Spleen (tissue), 11 donors: ENCODE results near the gene EDIL3. TPM values are rescaled to one million over a fixed set of nuclear protein-coding genes. Genes with fewer than 3 reads are reported as not detected.

Source experiments
- DNase-seq: peaks from one replicate; pipeline ENCODE4 v3.0.0-alpha.2; 2020
- H3K27ac ChIP-seq, 8 donors: fragments of 200-600 bp; sonication (generic) in 7 of 8; 1 replicate in 4 of 8; 2 replicates in 4 of 8; pipeline versions ENCODE4 v1.5.0 to v1.8.0; 2016 to 2021; ENCODE audit warnings: inconsistent platforms in 4 of 8, mild to moderate bottlenecking in 4 of 8, moderate library complexity in 1 of 8
- H3K27me3 ChIP-seq, 7 donors: fragments of 200-600 bp; sonication (generic) in 6 of 7; replicated peaks in 1 of 7; 1 replicate in 4 of 7; 2 replicates in 3 of 7; pipeline versions ENCODE4 v1.5.0 to v1.8.0; 2016 to 2021; ENCODE audit warnings: inconsistent platforms in 3 of 7, mild to moderate bottlenecking in 1 of 7
- H3K36me3 ChIP-seq, 6 donors: fragments of 200-600 bp; sonication (generic) in 5 of 6; 1 replicate in 4 of 6; 2 replicates in 2 of 6; pipeline versions ENCODE4 v1.5.0 to v1.8.0; 2016 to 2021; ENCODE audit warnings: inconsistent platforms in 2 of 6
- H3K4me1 ChIP-seq, 6 donors: fragments of 200-600 bp; sonication (generic) in 5 of 6; 1 replicate in 3 of 6; 2 replicates in 3 of 6; pipeline versions ENCODE4 v1.5.0 to v1.8.0; 2016 to 2021; ENCODE audit warnings: inconsistent platforms in 3 of 6
- H3K4me3 ChIP-seq, 8 donors: fragments of 200-600 bp; sonication (generic) in 7 of 8; 1 replicate in 4 of 8; 2 replicates in 4 of 8; pipeline versions ENCODE4 v1.5.0 to v1.8.0; 2016 to 2021; ENCODE audit warnings: inconsistent platforms in 4 of 8, mild to moderate bottlenecking in 4 of 8, moderate library complexity in 2 of 8
- H3K9me3 ChIP-seq, 8 donors: fragments of 200-600 bp; sonication (generic) in 7 of 8; 1 replicate in 4 of 8; 2 replicates in 4 of 8; pipeline versions ENCODE4 v1.5.0 to v1.8.0; 2016 to 2021; ENCODE audit warnings: inconsistent platforms in 4 of 8
- CTCF ChIP-seq, 11 experiments: fragments of 200-600 bp in 7 of 11; fragments of 450-650 bp in 4 of 11; sonication (generic) in 4 of 11; IDR thresholded peaks in 8 of 11; conservative IDR thresholded peaks in 3 of 11; 1 replicate in 7 of 11; 2 replicates in 4 of 11; pipeline versions ENCODE4 v1.4.0 to v1.8.0; 2016 to 2021; ENCODE audit warnings: antibody characterized with exemption in 11 of 11, inconsistent platforms in 4 of 11, mild to moderate bottlenecking in 1 of 11
- POLR2A ChIP-seq, 3 donors: fragments of 450-650 bp; IDR thresholded peaks; one replicate each; pipeline ENCODE4 v1.5.1; 2017; ENCODE audit warnings: antibody characterized with exemption in 3 of 3, mild to moderate bottlenecking in 1 of 3
- POLR2AphosphoS5 ChIP-seq, 3 donors: sonication (generic); formaldehyde crosslinking; IDR thresholded peaks; one replicate each; pipeline ENCODE4 v1.5.1; 2017; ENCODE audit warnings: antibody characterized with exemption in 3 of 3
- WGBS, 5 donors: extraction: QIAGEN DNeasy Blood & Tissue Kit in 3 of 5; methylation state at CpG; one replicate each; pipeline versions ENCODE4 v1.1.5 to v1.1.7; 2013 to 2018; 5-methylcytosine and 5-hydroxymethylcytosine counted together
- intact Hi-C: fragments of 100-400 bp; cut with DNase I; formaldehyde crosslinking; loops from one replicate; pipeline ENCODE4 v1.15.0; 2023; ENCODE audit warnings: low total_unique reads
- polyA plus RNA-seq, 3 donors: library from polyadenylated mRNA; stranded (reverse); fragments of 200-250 nt; gene quantifications; one replicate each; pipeline ENCODE4 v1.2.1, GENCODE V29; 2013
- total RNA-seq, 7 donors: library from RNA; depleted of rRNA in 3 of 7; stranded (reverse); fragments of >200 nt in 3 of 7; fragmentation: NEBNext Ultra II Directional in 4 of 7; extraction: Animal tissue kit (Norgen Biotek cat#: 25700) in 4 of 7; gene quantifications; one replicate each; pipeline versions ENCODE4 v1.1.0 to v1.2.1, GENCODE V29; 2016 to 2021
- donor health status: healthy with polysubstance abuse.
- donor health status: DM: no; HTN: no; CAD: no; lungs with moderate emphysema.
- donor health status: DM: no; HTN: no; CAD: no.
- donor health status: Bipolar disorder and iron deficiency.
- donor health status: healthy.
- donor health status: DM: no; HTN: no; CAD: no.
- donor health status: DM: yes; HTN: yes; CAD: no.

Gene EDIL3
- total and polyA plus RNA-seq, 10 donors = 0.61 to 2.9 (median 2.1) TPM

- TF ChIP-seq CTCF (IDR thresholded peaks at IDR 0.05 in 8 of 11, conservative IDR thresholded peaks at IDR 0.05 in 3 of 11) (no peak), POLR2A (IDR thresholded peaks at IDR 0.05) (no peak), POLR2AphosphoS5 (IDR thresholded peaks at IDR 0.05) (no peak)
- intact Hi-C loops = no loop called here
- no peak overlapping the region for H3K4me3 ChIP-seq
- no peak overlapping the region for H3K27ac ChIP-seq
- H3K9me3 ChIP-seq = no peaks in the 10 kb centered on the region
- no peaks in the 10 kb centered on the region for H3K36me3 ChIP-seq
- no peak for DNase-seq
- whole genome bisulfite sequencing, 5 donors = 82 to 90% (median 83%) methylated on average over 8 of the region's 8 CpGs
- no peaks in the 10 kb centered on the region for H3K4me1 ChIP-seq
- no peaks in the 10 kb centered on the region for H3K27me3 ChIP-seq
Observed at GRCh38 chr5:84285641-84286637, 98.7 kb downstream of the EDIL3 start.

GRCh38 chr5:84281383-84281782 is 103.3 kb downstream of the EDIL3 start:
- Histone ChIP-seq H3K27ac (no peak overlapping the region), H3K4me3 (no peak overlapping the region), H3K4me1 (no peaks in the 10 kb centered on the region), H3K36me3 (no peaks in the 10 kb centered on the region), H3K27me3 (no peaks in the 10 kb centered on the region), H3K9me3 (no peaks in the 10 kb centered on the region)
- intact Hi-C loops = no loop called here
- DNase-seq = no peak
- no peak for TF ChIP-seq CTCF (IDR thresholded peaks at IDR 0.05 in 8 of 11, conservative IDR thresholded peaks at IDR 0.05 in 3 of 11)
- no peak for TF ChIP-seq POLR2AphosphoS5 (IDR thresholded peaks at IDR 0.05)
- no peak for TF ChIP-seq POLR2A (IDR thresholded peaks at IDR 0.05)

DNA sequence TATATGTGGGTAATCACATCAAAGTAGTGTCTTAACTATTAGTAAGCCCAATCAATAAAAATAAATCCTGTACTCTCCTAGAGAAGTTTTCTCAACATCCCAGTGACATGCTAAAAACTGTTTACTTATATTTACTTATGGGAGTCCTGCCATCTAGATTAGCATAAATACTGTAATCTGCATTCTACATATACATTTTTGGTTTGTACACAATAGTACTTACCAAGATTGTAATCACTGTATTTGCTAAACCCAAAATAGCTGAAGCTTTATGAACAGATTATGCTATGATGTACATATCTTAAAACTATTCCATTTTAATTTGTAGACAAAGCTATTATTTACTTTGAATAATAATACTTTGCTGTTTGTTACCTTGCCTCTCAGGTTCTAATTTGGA is 105.4 kb downstream of the EDIL3 start:
- Histone ChIP-seq H3K4me1 (no peaks in the 10 kb centered on the region), H3K36me3 (no peaks in the 10 kb centered on the region), H3K9me3 (no peaks in the 10 kb centered on the region), H3K4me3 (no peak overlapping the region), H3K27ac (no peak overlapping the region), H3K27me3 (no peaks in the 10 kb centered on the region)
- no peak for TF ChIP-seq CTCF (IDR thresholded peaks at IDR 0.05 in 8 of 11, conservative IDR thresholded peaks at IDR 0.05 in 3 of 11)
- no peak for TF ChIP-seq POLR2AphosphoS5 (IDR thresholded peaks at IDR 0.05)
- TF ChIP-seq POLR2A (IDR thresholded peaks at IDR 0.05) = no peak
- no peak for DNase-seq
- intact Hi-C loops = no loop called here

DNA sequence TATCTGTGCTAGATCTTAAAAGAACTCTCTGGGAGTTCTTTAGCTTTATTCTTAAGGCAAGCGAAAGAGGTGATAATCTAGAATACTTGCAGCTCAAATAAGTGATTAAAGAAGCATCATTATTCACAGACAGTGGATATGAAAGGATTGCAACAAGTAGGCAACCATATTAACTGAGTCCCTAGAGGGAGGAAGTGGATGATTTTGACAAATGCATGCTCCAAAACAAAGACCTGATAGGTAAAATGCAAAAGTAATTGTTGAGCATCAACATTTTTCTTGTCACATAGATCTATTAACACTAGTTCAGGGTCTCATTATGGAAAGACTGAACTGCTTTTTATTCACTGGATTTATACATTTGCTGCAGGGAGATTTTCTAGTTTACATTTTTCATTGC is 109.1 kb downstream of the EDIL3 start:
- WGBS, 5 donors = 82 to 96% (median 92%) methylated on average over 1 of the region's 1 CpG
- Histone ChIP-seq H3K9me3 (no peaks in the 10 kb centered on the region), H3K4me1 (no peaks in the 10 kb centered on the region), H3K27me3 (no peaks in the 10 kb centered on the region), H3K4me3 (no peak overlapping the region), H3K36me3 (no peaks in the 10 kb centered on the region), H3K27ac (no peak overlapping the region)
- intact Hi-C loops = no loop called here
- DNase-seq = no peak
- TF ChIP-seq POLR2A (IDR thresholded peaks at IDR 0.05) = no peak
- TF ChIP-seq POLR2AphosphoS5 (IDR thresholded peaks at IDR 0.05) = no peak
- TF ChIP-seq CTCF (IDR thresholded peaks at IDR 0.05 in 8 of 11, conservative IDR thresholded peaks at IDR 0.05 in 3 of 11) = no peak
